Measurements from ENCODE around the gene ADAM15. TPM values are rescaled to one million over a fixed set of nuclear protein-coding genes. Genes with fewer than 3 reads are reported as not detected.

Gene ADAM15
- total and polyA plus RNA-seq, 7 donors, result 37.8 to 186 (median 54.9) TPM

DNA sequence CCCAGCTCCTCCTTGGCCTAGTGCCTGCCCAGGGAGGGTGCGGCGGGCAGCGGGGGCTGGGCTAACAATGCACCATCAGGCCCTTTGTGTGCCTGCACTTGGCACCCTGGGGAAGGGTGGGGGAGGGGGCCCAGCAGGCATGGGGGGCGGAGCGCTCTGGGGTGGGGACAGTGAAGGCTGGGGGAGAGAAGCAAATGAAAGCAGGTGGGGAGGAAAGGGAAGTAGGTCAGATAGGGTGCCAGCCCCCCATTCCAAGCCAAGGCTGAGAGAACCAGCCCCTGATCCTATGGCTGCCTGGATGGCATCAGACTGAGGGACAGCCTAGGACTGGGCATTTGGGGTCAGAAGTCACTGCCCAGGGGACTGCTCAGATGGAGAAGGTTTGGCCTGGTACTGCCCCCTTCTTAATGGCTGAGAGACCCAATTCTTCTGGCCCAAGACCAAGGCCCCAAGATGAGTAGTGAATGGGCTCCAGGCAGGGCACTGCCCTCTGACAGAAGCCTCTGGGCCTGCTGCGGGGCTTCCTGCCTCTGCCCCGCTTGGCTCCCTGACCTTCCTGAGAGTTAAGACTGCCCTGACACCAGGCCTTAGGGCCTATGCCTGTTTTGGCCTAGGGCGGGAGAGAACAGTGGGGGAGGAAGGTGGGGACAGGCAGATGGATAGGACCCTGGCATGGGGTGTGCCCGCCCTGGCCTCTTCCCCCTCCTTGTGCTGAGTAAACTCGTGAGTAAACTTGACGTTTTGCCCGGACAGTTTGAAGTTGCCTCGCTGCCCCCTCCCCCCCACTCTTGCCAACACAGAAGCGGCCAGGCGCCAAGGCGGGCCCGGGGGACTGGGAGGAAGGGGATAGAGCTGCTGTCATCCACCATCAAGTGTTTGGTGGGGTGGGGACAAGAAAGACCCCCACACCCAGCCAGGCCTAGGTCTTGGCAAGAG is 45.8 kb upstream of the ADAM15 start:
- no peaks in the 10 kb centered on the region for H3K27me3 ChIP-seq
- H3K9me3 ChIP-seq, result no peaks in the 10 kb centered on the region
- DNase-seq, result peak; percentile 92
- peak overlapping the region; percentile 96 to 99 (median 98) for H3K27ac ChIP-seq
- WGBS, 2 donors, result 13 to 41% methylated on average over 17 of the region's 17 CpGs
- H3K36me3 ChIP-seq, result no peaks in the 10 kb centered on the region
- H3K4me3 ChIP-seq, result peak overlapping the region; percentile 73 to 94 (median 81)
- H3K4me1 ChIP-seq, result peaks cover 0 to 62% (median 56%) of the 10 kb centered on the region in 4 donors
- intact Hi-C loops (cut with DNase I), result no loop called here
- no peak for TF ChIP-seq EP300 (IDR thresholded peaks at IDR 0.05)
- TF ChIP-seq POLR2AphosphoS5 (IDR thresholded peaks at IDR 0.05), result peak in 3 of 4 donors; percentile 38 to 55 (median 42)

DNA sequence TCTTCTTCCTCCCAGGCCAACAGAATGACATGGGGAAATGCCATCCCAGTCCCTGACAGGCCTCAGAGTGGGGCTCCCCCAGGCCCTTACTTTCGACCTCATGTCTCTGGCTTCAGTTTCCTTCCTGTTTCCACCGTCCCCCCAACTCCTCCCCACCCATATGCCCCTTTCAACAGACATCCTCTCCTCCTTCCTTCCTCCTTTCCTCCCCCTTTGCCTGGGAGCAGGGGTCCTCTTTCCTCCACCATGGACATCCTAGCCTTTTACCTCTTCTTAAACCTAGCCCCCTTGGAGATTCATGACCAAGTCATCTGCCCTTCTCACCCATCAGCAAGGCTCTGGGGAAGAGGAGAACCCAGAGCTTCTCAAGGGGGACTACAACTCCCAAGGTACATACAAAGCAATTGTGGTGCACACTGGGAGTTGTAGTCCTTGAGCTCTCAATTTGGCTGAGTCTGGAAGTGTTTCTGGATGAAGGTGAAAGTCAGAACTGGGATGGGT is 44.5 kb upstream of the ADAM15 start:
- no peak for DNase-seq
- Histone ChIP-seq H3K36me3 (no peaks in the 10 kb centered on the region), H3K4me3 (no peak overlapping the region), H3K4me1 (peaks cover 0 to 75% (median 68%) of the 10 kb centered on the region in 4 donors), H3K27me3 (no peaks in the 10 kb centered on the region), H3K27ac (peak overlapping the region; percentile 96 to 99 (median 98)), H3K9me3 (no peaks in the 10 kb centered on the region)
- no peak for TF ChIP-seq POLR2AphosphoS5 (IDR thresholded peaks at IDR 0.05)
- TF ChIP-seq POLR2A (IDR thresholded peaks at IDR 0.05), result no peak
- WGBS, 2 donors, result 9 to 11% methylated on average over 2 of the region's 2 CpGs
- intact Hi-C loops (cut with DNase I), result no loop called here

DNA sequence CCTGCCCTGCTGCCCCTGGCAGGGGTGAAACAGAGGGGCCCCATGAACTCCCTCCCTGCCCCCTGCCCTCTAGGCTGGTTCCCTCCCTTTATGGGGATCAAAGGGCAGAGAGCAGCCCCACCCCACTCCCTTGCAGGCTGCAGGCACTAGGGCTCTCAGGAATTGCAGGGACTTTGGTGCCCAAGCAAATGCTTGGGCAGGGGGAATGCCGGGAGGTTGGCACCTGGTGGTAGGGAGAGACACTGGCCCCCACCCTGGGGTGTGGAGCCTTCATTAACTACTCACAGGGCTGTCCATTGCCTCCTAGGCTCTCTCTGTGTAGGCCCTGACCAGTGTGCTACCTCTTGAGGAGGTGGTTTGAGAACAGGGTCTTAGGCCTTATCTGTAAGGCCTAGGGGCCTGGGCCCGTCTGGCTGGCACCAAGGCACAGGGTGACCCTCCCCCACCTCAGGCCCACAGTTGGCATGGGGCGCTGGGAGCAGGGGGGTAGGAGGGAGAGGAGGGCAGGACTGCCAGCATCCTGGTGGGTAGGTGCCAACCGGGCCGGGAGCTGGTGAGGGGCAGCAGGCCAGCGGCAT is 43.8 kb upstream of the ADAM15 start:
- peak overlapping the region; percentile 96 to 99 (median 98) for H3K27ac ChIP-seq
- DNase-seq, result no peak

DNA sequence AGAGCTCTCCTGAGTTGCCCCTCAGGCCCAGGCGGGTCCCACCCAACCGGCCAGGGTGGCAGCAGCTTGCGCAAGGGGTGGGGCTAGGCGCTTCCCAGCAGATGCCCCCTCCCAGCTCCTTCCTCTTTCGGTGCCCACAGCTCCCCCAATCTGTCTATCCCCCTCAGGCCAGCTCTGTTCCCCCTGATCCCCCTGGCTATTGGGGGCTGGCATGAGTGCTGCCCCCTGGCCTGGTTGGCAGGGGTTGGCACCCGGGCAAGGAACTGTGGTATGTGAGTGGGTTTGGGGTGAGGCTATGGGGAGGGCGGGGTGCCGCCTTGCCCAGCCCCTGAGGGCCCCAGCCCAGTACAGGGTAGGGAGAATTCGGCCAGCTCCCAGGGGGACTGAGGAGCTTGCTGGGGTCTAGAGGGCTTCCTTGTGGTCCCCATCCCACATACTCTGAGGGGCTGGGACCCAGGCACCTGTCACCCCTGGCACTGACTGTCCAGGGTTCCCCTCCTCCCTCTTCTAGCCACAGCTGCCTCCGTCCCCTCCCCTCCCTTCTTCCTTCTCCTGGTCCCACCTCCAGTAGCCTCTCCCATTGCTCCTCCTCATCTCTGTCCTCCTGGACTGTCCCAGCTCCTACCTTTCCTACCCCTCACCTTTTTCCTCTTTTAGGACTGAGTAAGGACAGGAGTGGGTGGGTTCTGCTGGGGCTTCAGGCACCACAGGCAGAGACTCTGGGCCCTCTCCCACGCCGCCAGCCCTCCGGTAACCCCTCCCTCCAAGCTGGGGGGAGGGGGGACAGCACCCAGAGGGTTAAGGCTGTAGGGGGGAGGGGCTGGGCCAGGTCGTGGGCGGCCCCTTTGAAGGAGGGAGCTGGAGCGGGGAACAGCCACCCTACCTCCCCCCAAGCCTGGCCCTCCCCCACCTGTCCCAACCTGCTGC is 42.8 kb upstream of the ADAM15 start:
- no peak for DNase-seq
- Histone ChIP-seq H3K4me3 (peak overlapping the region in 3 of 4 donors; percentile 15 to 32 (median 25)), H3K27ac (peak overlapping the region; percentile 96 to 99 (median 98)), H3K9me3 (no peaks in the 10 kb centered on the region), H3K36me3 (no peaks in the 10 kb centered on the region), H3K27me3 (no peaks in the 10 kb centered on the region), H3K4me1 (peaks cover 0 to 92% (median 78%) of the 10 kb centered on the region in 4 donors)
- 14 to 56% methylated on average over 16 of the region's 16 CpGs for WGBS, 2 donors
- intact Hi-C loops (cut with DNase I), result no loop called here
- TF ChIP-seq, protein P1, sequence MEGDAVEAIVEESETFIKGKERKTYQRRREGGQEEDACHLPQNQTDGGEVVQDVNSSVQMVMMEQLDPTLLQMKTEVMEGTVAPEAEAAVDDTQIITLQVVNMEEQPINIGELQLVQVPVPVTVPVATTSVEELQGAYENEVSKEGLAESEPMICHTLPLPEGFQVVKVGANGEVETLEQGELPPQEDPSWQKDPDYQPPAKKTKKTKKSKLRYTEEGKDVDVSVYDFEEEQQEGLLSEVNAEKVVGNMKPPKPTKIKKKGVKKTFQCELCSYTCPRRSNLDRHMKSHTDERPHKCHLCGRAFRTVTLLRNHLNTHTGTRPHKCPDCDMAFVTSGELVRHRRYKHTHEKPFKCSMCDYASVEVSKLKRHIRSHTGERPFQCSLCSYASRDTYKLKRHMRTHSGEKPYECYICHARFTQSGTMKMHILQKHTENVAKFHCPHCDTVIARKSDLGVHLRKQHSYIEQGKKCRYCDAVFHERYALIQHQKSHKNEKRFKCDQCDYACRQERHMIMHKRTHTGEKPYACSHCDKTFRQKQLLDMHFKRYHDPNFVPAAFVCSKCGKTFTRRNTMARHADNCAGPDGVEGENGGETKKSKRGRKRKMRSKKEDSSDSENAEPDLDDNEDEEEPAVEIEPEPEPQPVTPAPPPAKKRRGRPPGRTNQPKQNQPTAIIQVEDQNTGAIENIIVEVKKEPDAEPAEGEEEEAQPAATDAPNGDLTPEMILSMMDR (IDR thresholded peaks at IDR 0.05), result no peak
- TF ChIP-seq EP300 (IDR thresholded peaks at IDR 0.05), result no peak
- peak in 1 of 2 donors; percentile 25 for TF ChIP-seq POLR2A (IDR thresholded peaks at IDR 0.05)

More for the DNA sequence above, 43.8 kb upstream of the ADAM15 start:
- peak overlapping the region in 2 of 4 donors; percentile 25 to 32 for H3K4me3 ChIP-seq
- intact Hi-C loops (cut with DNase I), result no loop called here
- WGBS, 2 donors, result 13 to 59% methylated on average over 6 of the region's 6 CpGs
- TF ChIP-seq, protein P1 (IDR thresholded peaks at IDR 0.05), result no peak
- TF ChIP-seq POLR2A (IDR thresholded peaks at IDR 0.05) (peak in 1 of 2 donors; percentile 32), EP300 (IDR thresholded peaks at IDR 0.05) (no peak), POLR2AphosphoS5 (IDR thresholded peaks at IDR 0.05) (peak in 2 of 4 donors; percentile 5 to 31)
- H3K27me3 ChIP-seq, result no peaks in the 10 kb centered on the region
- peaks cover 0 to 82% (median 75%) of the 10 kb centered on the region in 4 donors for H3K4me1 ChIP-seq
- no peaks in the 10 kb centered on the region for H3K9me3 ChIP-seq
- no peaks in the 10 kb centered on the region for H3K36me3 ChIP-seq

DNA sequence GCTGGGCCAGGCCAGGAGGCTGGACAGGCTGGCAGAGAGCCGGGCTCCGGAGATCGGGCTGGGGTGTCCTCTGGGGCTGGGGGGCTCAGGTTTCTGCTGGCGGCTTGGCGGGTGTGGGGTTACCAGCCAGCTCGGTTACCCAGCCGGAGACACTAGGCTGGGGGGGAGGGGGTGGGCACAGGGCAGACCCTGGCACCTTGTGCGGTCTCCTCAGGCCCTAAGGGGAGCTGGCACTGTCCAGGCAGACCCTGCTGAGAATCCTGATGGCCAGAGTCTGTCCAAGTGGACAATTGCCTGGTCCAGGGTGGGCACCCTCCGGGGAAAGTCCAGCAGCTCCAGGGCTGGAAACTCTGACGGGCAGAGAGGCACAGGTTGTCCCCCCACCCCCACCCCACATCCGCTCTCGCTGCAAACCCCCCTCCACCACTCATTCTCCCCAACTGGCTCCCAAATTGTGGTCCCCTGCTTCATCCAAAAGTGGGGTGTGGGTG is 41.9 kb upstream of the ADAM15 start:
- peak overlapping the region in 2 of 4 donors; percentile 15 to 25 for H3K4me3 ChIP-seq
- intact Hi-C loops (cut with DNase I), result no loop called here
- TF ChIP-seq EP300 (IDR thresholded peaks at IDR 0.05) (no peak), POLR2AphosphoS5 (IDR thresholded peaks at IDR 0.05) (no peak), POLR2A (IDR thresholded peaks at IDR 0.05) (no peak)
- TF ChIP-seq, protein P1 (IDR thresholded peaks at IDR 0.05), result no peak
- H3K27me3 ChIP-seq, result no peaks in the 10 kb centered on the region
- 75 to 77% methylated on average over 12 of the region's 12 CpGs for WGBS, 2 donors
- peaks cover 0 to 4% (median 0%) of the 10 kb centered on the region in 4 donors for H3K36me3 ChIP-seq
- H3K27ac ChIP-seq, result peak overlapping the region; percentile 96 to 99 (median 98)
- no peaks in the 10 kb centered on the region for H3K9me3 ChIP-seq
- DNase-seq, result no peak
- H3K4me1 ChIP-seq, result peaks cover 0 to 93% (median 76%) of the 10 kb centered on the region in 4 donors
